GM21526 (cell line): ENCODE measurements around the gene TIRAP.

ENCODE experiments used
- ATAC-seq: cut with Tn5 transposase; IDR thresholded peaks from one replicate; pipeline ENCODE4 v1.9.1; 2021; ENCODE audit warnings: moderate library complexity; ENCODE audit not compliant: unreplicated experiment, low FRiP score

Gene TIRAP

GRCh38 chr11:126318574-126319373 is 35.9 kb downstream of the TIRAP start:
- peak; percentile 82 for ATAC-seq

GRCh38 chr11:126319374-126319740 is 36.5 kb downstream of the TIRAP start:
- ATAC-seq, result no peak

GRCh38 chr11:126322996-126323395 is 40.1 kb downstream of the TIRAP start:
- no peak for ATAC-seq

- no peak for ATAC-seq
Observed at GRCh38 chr11:126327281-126328000, 44.5 kb downstream of the TIRAP start.

GRCh38 chr11:126328001-126328390 is 45.1 kb downstream of the TIRAP start:
- ATAC-seq, result no peak

- ATAC-seq, result no peak
Observed at GRCh38 chr11:126328444-126328843, 45.6 kb downstream of the TIRAP start.

- ATAC-seq, result no peak
Observed at GRCh38 chr11:126328938-126329643, 46.2 kb downstream of the TIRAP start.

- no peak for ATAC-seq
Observed at GRCh38 chr11:126329644-126330211, 46.8 kb downstream of the TIRAP start.

- ATAC-seq, result no peak
Observed at GRCh38 chr11:126331286-126331685, 48.4 kb downstream of the TIRAP start.

- no peak for ATAC-seq
Observed at GRCh38 chr11:126332221-126332711, 49.4 kb downstream of the TIRAP start.

- ATAC-seq, result no peak
Observed at GRCh38 chr11:126333142-126333541, 50.2 kb downstream of the TIRAP start.

GRCh38 chr11:126334659-126335462 is 52.0 kb downstream of the TIRAP start:
- no peak for ATAC-seq

GRCh38 chr11:126335463-126335760 is 52.5 kb downstream of the TIRAP start:
- no peak for ATAC-seq

- no peak for ATAC-seq
Observed at GRCh38 chr11:126336138-126336541, 53.2 kb downstream of the TIRAP start.

GRCh38 chr11:126336671-126337101 is 53.8 kb downstream of the TIRAP start:
- no peak for ATAC-seq

GRCh38 chr11:126337126-126337473 is 54.2 kb downstream of the TIRAP start:
- no peak for ATAC-seq

GRCh38 chr11:126337474-126338241 is 54.8 kb downstream of the TIRAP start:
- no peak for ATAC-seq

GRCh38 chr11:126338346-126339055 is 55.6 kb downstream of the TIRAP start:
- ATAC-seq, result no peak
